ENCODE data around the gene CFAP251.

The CFAP251 gene

GRCh38 chr12:122050706-122051105 lies 132.3 kb downstream of the CFAP251 start:
- H3K4me3 ChIP-seq (ENCODE audit: low read length), result no peak overlapping the region
- H3K9me3 ChIP-seq (ENCODE audit: control insufficient read depth, low read length), result no peaks in the 10 kb centered on the region
- H3K27me3 ChIP-seq (ENCODE audit: control insufficient read depth, insufficient read depth, low read length), result no peaks in the 10 kb centered on the region
- H3K36me3 ChIP-seq (ENCODE audit: control insufficient read depth, insufficient read depth, low read length), result no peaks in the 10 kb centered on the region
- H3K9ac ChIP-seq (ENCODE audit: low read length), result no peak overlapping the region
- peaks cover 7% of the 10 kb centered on the region for H3K4me1 ChIP-seq (ENCODE audit: control insufficient read depth, insufficient read depth, low read length)

GRCh38 chr12:122051231-122051876 lies 133.0 kb downstream of the CFAP251 start:
- peaks cover 7% of the 10 kb centered on the region for H3K4me1 ChIP-seq (ENCODE audit: control insufficient read depth, insufficient read depth, low read length)
- H3K9me3 ChIP-seq (ENCODE audit: control insufficient read depth, low read length), result no peaks in the 10 kb centered on the region
- H3K9ac ChIP-seq (ENCODE audit: low read length), result no peak overlapping the region

GRCh38 chr12:122052285-122052684 lies 133.9 kb downstream of the CFAP251 start:
- H3K9ac ChIP-seq (ENCODE audit: low read length), result no peak overlapping the region
- H3K9me3 ChIP-seq (ENCODE audit: control insufficient read depth, low read length), result no peaks in the 10 kb centered on the region
- peaks cover 7% of the 10 kb centered on the region for H3K4me1 ChIP-seq (ENCODE audit: control insufficient read depth, insufficient read depth, low read length)
- H3K4me3 ChIP-seq (ENCODE audit: low read length), result no peak overlapping the region
- no peaks in the 10 kb centered on the region for H3K27me3 ChIP-seq (ENCODE audit: control insufficient read depth, insufficient read depth, low read length)
- no peaks in the 10 kb centered on the region for H3K36me3 ChIP-seq (ENCODE audit: control insufficient read depth, insufficient read depth, low read length)

More at GRCh38 chr12:122051231-122051876, 133.0 kb downstream of the CFAP251 start:
- Histone ChIP-seq H3K4me3 (ENCODE audit: low read length) (no peak overlapping the region), H3K27me3 (ENCODE audit: control insufficient read depth, insufficient read depth, low read length) (no peaks in the 10 kb centered on the region), H3K36me3 (ENCODE audit: control insufficient read depth, insufficient read depth, low read length) (no peaks in the 10 kb centered on the region)
